NCI-H2196 (cell line): Measurements from ENCODE around the gene KCNIP1.

Experiments
- DNase-seq: peaks from one replicate; lab custom pipeline; 2025; ENCODE audit not compliant: unreplicated experiment; lab: John Stamatoyannopoulos, UW

The KCNIP1 gene

GRCh38 chr5:170562166-170562874 lies 58.5 kb downstream of the KCNIP1 start:
- DNase-seq, result no peak

- no peak for DNase-seq
These were observed 59.0 kb downstream of the KCNIP1 start for GRCh38 chr5:170562875-170563228.

GRCh38 chr5:170563824-170564567 lies 60.2 kb downstream of the KCNIP1 start:
- no peak for DNase-seq

GRCh38 chr5:170565072-170565471 lies 61.3 kb downstream of the KCNIP1 start:
- no peak for DNase-seq

DNA sequence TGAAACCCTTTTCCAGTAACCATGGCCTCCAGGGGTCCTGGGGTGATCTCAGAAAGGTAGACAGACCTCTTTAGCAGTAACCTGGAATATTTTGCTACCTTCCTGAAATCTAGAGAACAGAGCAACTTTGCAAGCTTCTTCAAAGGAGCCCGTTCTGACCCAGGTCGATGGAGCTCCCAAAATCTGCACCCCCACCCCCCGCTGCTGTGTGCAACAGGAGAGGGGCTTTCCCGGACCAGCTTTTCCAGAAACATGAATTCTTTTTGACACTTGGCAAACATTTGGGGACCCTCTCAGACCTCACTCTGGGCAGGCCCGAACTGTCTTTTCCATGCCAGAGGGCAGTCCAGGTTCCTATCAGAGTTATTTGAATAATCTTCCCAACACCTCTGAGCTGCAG lies 65.3 kb downstream of the KCNIP1 start:
- DNase-seq, result no peak

DNA sequence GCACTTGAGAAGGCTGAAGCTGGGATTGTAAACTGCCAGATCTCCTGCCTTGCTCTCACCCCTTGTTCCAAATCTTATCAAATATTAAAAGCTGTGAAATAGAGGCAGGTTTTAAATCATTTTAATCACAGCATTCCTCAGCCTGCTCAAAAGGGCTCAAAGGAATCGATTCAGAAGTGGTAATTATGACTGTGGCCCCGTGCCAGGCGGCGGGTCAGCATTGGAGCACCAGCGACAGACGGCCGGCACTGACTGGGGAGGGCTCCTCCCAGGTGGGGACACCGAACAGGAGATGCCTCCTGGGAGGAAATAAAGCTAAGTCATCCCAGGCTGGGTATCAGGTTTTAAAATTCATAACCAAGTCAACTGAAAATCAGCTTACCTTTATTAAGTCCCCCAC lies 66.7 kb downstream of the KCNIP1 start:
- no peak for DNase-seq

DNA sequence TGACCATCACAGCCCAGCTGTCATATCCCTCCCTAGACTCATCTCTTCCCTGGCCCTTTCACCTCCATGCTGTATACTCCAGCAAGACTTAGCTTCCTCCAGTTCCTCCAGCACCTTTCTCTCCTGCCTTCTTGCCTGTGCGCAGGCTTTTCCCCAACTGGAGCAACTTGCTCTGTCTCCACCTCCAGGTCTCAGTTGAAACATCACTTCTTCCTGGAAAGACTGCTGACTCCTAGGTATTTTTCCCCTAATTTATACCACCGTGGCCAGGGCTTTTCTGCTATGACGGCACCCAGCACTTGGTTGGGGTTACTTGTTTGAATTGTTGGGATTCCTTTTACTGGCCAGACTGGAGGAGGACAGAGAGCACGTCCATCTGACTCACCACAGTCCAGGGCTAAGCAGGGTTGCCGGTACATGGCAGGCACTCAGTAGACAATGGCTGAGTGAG lies 67.5 kb downstream of the KCNIP1 start:
- DNase-seq, result no peak

- no peak for DNase-seq
These were observed 68.3 kb downstream of the KCNIP1 start for GRCh38 chr5:170571875-170572852.

DNA sequence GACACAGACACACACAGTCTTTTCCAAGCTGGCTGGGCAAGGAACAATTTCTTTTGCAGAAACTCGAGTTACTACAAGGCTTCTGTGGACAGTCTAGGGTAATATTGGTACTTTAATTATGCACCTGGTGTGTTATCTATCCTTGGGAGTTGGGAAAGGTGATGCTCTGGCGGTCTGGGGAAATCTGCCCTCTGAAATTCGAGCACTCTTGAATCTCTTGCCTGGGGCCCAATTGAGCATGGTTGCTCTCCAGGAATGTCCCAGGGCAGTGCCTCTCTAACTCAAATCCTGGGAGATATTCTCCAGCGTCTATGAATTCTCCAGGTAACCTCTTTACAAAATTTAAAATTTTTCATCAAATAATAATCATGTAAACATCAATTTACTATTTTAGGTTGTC lies 69.3 kb downstream of the KCNIP1 start:
- DNase-seq, result no peak

GRCh38 chr5:170573660-170574059 lies 69.8 kb downstream of the KCNIP1 start:
- no peak for DNase-seq

GRCh38 chr5:170576602-170577535 lies 73.0 kb downstream of the KCNIP1 start:
- DNase-seq, result no peak

DNA sequence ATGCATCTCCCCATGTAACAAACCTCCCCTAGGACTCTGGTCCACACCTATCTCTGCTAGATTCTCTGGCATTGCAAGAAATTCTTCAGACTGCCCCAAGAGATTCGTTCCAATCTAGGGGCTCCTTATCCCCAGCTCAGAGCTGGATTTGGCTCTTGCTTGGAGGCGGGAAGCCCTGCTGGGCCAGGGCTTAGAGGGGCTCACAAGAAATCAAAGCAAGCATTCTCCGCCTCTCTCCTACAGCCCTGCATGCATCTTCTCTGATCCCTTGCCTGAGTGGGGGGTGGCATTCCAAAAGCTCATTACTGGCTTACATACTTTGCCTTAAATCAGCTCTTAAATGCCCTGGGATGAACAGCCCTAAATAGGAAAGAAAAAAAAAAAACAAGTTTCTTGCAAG lies 75.8 kb downstream of the KCNIP1 start:
- DNase-seq, result no peak

DNA sequence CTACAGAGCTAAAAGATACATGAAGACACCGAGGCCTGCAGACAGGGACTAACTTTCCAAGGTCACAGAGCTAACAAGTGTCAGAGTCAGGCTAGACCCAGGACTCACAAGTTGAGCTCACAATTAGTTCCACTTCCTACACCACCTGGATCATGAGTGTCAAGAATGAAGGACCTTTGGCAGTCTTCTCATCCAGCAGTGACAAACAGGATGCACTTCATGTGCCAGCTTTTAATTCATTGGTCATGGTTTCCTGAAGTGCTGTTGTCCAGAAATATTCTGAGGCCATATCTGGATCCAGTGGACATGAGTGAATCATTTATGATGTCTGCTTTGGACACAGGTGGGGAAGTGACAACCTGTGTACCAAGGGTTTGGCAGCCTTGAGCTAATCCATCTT lies 77.4 kb downstream of the KCNIP1 start:
- DNase-seq, result no peak

DNA sequence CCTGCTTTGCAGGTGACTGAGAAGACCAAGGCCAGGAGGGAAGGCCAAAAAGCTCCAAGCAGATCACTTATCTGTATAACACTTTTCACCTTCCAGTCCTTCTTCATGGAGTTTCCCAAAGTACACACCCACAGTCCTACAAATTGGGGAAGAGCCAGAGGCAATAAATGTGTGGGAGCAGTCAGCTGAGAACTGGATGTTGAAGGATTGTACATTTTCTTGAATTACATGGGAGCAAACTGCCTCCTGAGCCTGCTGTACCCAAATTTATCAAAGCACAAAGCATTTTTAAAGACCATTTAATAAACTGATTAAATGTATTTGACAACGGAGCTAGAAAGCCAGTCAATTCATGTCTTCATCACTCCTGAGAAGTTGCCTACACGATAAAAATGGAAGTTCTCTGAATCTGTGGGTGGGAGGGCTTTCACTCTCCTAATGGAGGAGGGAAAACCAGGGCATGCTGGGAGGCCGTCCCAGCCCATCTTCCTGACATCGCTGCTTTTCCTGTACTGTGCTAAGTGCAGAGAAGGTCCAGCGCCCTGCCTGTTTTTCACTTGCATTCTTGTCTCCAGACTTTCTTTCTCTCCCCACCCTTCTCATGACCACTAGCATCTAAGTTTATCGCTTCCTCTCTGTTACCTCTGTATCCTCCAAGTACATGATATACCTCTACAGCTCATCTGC lies 79.0 kb downstream of the KCNIP1 start:
- no peak for DNase-seq

DNA sequence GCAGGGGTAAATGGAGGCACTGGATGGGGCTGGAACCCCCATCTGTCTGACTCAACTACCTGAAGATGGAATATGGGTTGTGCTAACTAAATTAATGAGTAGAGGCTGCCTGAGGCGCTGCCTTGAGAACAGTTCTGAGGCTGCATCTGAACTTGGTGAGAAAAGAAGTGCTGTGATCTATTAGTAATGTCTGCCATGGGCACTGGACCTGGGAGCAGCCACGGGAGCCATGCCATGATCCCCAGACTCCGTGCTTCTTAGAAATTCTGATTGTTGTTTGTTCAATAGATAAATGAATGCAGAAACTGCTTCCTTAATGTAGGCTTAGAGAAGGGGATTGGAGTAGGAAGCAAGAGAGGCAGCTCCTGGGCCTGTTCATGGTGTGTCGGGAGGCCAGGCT lies 80.2 kb downstream of the KCNIP1 start:
- no peak for DNase-seq

- no peak for DNase-seq
These were observed 80.7 kb downstream of the KCNIP1 start for GRCh38 chr5:170584450-170585058.

DNA sequence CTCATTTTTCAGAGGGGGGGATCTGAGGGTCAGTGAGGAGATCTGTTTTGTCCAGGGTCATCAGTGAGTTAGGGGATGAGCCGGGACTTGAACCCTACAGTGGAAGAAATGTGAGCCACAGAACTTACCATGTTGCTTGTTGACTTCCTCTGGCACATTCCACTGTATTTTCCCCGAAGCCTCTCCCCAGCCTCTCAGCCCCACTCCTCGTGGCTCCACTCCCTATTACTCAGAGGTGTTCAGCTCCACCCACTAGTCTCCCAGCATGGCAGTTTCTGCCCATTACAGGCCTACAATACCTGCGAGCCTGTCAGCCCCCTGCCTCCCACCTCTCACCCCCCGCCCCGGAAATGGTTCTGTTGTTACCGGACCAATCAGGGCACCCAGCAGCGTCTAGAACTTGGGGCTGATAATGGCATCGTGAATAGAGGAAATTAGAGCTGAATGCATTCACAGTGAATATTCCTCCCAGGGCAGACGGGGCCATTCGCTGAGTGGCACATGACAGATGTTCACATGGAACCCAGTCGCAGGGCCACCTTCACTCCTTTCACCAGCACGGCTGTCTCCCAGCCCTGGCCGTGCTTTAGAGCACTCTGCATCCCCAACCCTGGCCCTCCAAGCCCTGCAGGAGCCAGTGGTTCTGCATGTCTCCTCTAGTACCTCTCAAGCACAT lies 81.6 kb downstream of the KCNIP1 start:
- DNase-seq, result no peak

GRCh38 chr5:170587808-170588207 lies 84.0 kb downstream of the KCNIP1 start:
- DNase-seq, result no peak

GRCh38 chr5:170589643-170590042 lies 85.8 kb downstream of the KCNIP1 start:
- DNase-seq, result no peak
